OCI-LY1 (cell line): Measurements from ENCODE around the gene TMED6.
A peak's percentile ranks its signal among the peaks of the same experiment; 100 is the strongest.

Experiments
- CTCF ChIP-seq: fragments of 200-600 bp; sonication (generic), shearing (Covaris generic); IDR thresholded peaks from 2 replicates; pipeline ENCODE4 v1.5.1; 2017; ENCODE audit warnings: mild to moderate bottlenecking, antibody characterized with exemption, low read length, moderate library complexity, mixed read lengths
- EZH2 ChIP-seq: fragments of 200-600 bp; sonication (generic), shearing (Covaris generic); IDR thresholded peaks from 2 replicates; pipeline ENCODE4 v1.8.0; 2017; ENCODE audit warnings: borderline replicate concordance, mixed run types, mild to moderate bottlenecking, antibody characterized with exemption, low read length, moderate library complexity, mixed read lengths

DNA sequence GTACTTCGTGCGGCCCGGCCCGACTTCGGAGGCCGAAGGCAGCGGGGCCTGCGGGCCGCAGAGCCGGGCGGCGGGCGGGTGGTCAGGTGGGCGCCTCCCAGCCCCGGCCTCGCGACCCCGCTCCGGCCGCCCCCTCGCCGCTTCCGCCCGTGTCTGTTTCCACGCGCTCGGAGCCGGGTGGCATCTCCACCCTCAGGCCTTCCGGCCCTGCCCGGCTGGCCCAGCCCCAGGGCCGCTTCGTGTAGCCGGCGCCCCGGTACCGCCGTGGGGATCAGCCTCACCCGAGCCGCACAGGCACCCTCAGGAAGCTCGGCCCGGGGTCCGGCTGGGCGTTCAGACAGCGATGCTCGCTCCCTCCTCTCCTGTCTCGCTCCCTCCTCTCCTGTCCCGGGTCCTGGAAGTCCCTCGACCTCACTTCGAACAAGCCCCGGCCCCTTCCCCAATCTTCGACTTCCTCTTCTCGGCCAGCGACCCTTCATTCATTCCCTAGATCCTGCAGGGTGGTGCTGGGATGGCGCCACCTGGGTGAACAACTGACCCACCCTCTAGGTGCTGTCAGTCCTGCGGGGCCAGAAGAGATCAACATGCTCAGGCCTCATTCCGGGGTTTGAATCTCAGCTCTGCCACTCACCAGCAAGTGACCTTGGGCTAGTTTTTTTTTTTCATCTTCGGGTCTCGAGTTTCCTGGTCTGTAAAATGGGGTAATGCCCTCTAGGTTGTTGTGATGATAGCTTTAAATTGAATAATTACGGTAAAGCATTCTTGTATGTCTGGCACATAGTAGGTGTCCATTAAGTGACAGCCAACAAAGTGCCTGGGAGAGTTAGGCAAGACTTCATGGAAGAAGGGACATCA lies 39.8 kb downstream of the TMED6 start:
- TF ChIP-seq CTCF (peak; percentile 45), EZH2 (no peak)
